GM12891 (cell line): Measurements from ENCODE around the gene TSPAN11.

Source experiments
- PAX5 ChIP-seq: IDR thresholded peaks from 2 replicates; pipeline ENCODE4 v1.6.1; 2011; ENCODE audit warnings: low read length, moderate library complexity, mild to moderate bottlenecking; ENCODE audit not compliant: insufficient read depth, severe bottlenecking
- POLR2A ChIP-seq: IDR thresholded peaks from 2 replicates; pipeline ENCODE4 v1.6.1; 2011; ENCODE audit warnings: low read depth, low read length, control low read depth
- POLR2AphosphoS5 ChIP-seq: IDR thresholded peaks from 2 replicates; pipeline ENCODE4 v1.6.1; 2011; ENCODE audit warnings: low read depth, low read length, control low read depth
- SPI1 ChIP-seq: IDR thresholded peaks from 2 replicates; pipeline ENCODE4 v1.6.1; 2011; ENCODE audit warnings: low read depth, low read length, control low read depth
- TAF1 ChIP-seq: IDR thresholded peaks from 2 replicates; pipeline ENCODE4 v1.6.1; 2011; ENCODE audit warnings: low read depth, low read length, control low read depth

- TF ChIP-seq TAF1 (no peak), POLR2A (no peak), POLR2AphosphoS5 (no peak), SPI1 (no peak), PAX5 (no peak)
These were observed 111.4 kb downstream of the TSPAN11 start for GRCh38 chr12:31037931-31038330.
